ENCODE data around the gene FAP. TPM values are rescaled to one million over a fixed set of nuclear protein-coding genes. Genes with fewer than 3 reads are reported as not detected.

FAP gene
- total and polyA plus RNA-seq, 2 of the 4 experiments (the other 2 are of a cell fraction): 71.0 to 95.0 TPM

DNA sequence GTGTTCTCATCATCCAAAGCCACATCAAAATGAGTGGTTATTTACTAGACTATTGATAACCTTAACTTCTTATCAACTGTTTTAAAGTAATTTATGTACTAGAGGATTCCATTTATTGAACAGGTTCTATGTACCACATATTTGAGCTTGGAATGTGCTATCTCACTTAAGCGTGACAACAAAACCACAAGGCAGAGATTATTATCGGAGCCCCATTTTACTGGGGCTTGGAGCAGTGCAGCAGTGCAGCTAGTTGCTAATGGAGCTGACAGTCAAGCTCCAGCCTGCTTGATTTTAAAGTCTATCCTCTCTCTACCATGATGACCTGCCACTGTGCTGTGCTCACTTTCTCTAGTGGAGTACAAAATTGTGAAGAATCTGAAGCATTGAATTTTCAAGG is 115.8 kb downstream of the FAP start:
- no peak overlapping the region for H3K27ac ChIP-seq (ENCODE audit: insufficient read depth, low read length)
- H3K4me1 ChIP-seq (ENCODE audit: control insufficient read depth, insufficient read depth, low read length): peaks cover 5% of the 10 kb centered on the region; the same call in 1 of the 2 replicates
- intact Hi-C loops (cut with micrococcal nuclease) (loop anchor here (10.0 kb wide), 1 partner anchor 703 kb away; no protein-coding TSS in a partner anchor), in situ Hi-C loops (cut with MboI; ENCODE audit: low sequenced_read_pairs) (loop anchor here (5.0 to 10.0 kb wide), 2 partner anchors 123 to 540 kb away; no protein-coding TSS in a partner anchor), dilution Hi-C loops (cut with HindIII; ENCODE audit: low sequenced_read_pairs, unreplicated experiment) (no loop called here)
- H3K14ac ChIP-seq (replicated peaks; ENCODE audit: low read depth, low read length): no peak overlapping the region
- no TSS peak for BruUV-seq (replicated peaks)
- no peak overlapping the region for H3K56ac ChIP-seq (ENCODE audit: extremely low read depth, insufficient read depth, low read length)
- H3K9me3 ChIP-seq (ENCODE audit: control insufficient read depth, insufficient read depth, low read length): no peaks in the 10 kb centered on the region
- DNase-seq: no peak
- no peak for ATAC-seq (ENCODE audit: low read depth)
- H3K4me3 ChIP-seq (ENCODE audit: insufficient read depth, low read depth, low read length): no peak overlapping the region
- CTCF ChIA-PET: interaction anchor here (1.7 to 3.6 kb wide), 2 partner anchors 174 to 541 kb away, joined by 4 to 21 read pairs; no protein-coding TSS in a partner anchor
- no peak overlapping the region for H2AK5ac ChIP-seq (ENCODE audit: low read depth, low read length)
- H3K4me2 ChIP-seq (ENCODE audit: low read depth, low read length): no peak overlapping the region
- H3K9me1 ChIP-seq (ENCODE audit: insufficient read depth, low read length): no peaks in the 10 kb centered on the region
- H3K23ac ChIP-seq (ENCODE audit: low read depth, low read length): no peak overlapping the region
- H4K5ac ChIP-seq (ENCODE audit: low read depth, low read length): no peak overlapping the region
- H3K4ac ChIP-seq (ENCODE audit: low read depth, low read length): no peak overlapping the region
- POLR2A ChIA-PET (ENCODE audit: unreplicated experiment): no interaction called here
- H3K18ac ChIP-seq (ENCODE audit: low read depth, low read length): no peak overlapping the region
- H3K9ac ChIP-seq (ENCODE audit: low read depth, low read length): no peak overlapping the region
- no peak overlapping the region for H2BK15ac ChIP-seq (ENCODE audit: low read depth, low read length)
- H4K91ac ChIP-seq (ENCODE audit: insufficient read depth, low read depth, low read length): no peak overlapping the region
- no peak overlapping the region for H2BK120ac ChIP-seq (ENCODE audit: low read depth, low read length)
- TF ChIP-seq RCOR1 (IDR thresholded peaks at IDR 0.05; ENCODE audit: insufficient replicate concordance, low read length) (no peak), MAZ (IDR thresholded peaks at IDR 0.05; ENCODE audit: borderline replicate concordance, low read depth, low read length) (no peak), USF2 (IDR thresholded peaks at IDR 0.05; ENCODE audit: low read depth, low read length) (no peak), SMC3 (IDR thresholded peaks at IDR 0.05; ENCODE audit: low read depth, low read length) (no peak), CEBPB (IDR thresholded peaks at IDR 0.05; ENCODE audit: low read depth, low read length) (no peak), RAD21 (IDR thresholded peaks at IDR 0.05; ENCODE audit: low read length) (no peak), RFX5 (IDR thresholded peaks at IDR 0.05; ENCODE audit: low read depth, low read length) (no peak), FOS (IDR thresholded peaks at IDR 0.05; ENCODE audit: low read depth, low read length) (no peak), MXI1 (IDR thresholded peaks at IDR 0.05; ENCODE audit: borderline replicate concordance, low read depth, low read length) (no peak), BHLHE40 (IDR thresholded peaks at IDR 0.05; ENCODE audit: low read depth, low read length) (no peak), POLR2A (IDR thresholded peaks at IDR 0.05; ENCODE audit: low read depth, low read length) (no peak), CHD1 (IDR thresholded peaks at IDR 0.05; ENCODE audit: low read depth, low read length) (no peak), MAFK (IDR thresholded peaks at IDR 0.05; ENCODE audit: low read depth, low read length) (no peak), NFE2L2 (IDR thresholded peaks at IDR 0.05; ENCODE audit: low read depth, low read length) (no peak)
- TF ChIP-seq, protein P1, sequence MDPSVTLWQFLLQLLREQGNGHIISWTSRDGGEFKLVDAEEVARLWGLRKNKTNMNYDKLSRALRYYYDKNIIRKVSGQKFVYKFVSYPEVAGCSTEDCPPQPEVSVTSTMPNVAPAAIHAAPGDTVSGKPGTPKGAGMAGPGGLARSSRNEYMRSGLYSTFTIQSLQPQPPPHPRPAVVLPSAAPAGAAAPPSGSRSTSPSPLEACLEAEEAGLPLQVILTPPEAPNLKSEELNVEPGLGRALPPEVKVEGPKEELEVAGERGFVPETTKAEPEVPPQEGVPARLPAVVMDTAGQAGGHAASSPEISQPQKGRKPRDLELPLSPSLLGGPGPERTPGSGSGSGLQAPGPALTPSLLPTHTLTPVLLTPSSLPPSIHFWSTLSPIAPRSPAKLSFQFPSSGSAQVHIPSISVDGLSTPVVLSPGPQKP (IDR thresholded peaks at IDR 0.05; ENCODE audit: borderline replicate concordance, low read depth, low read length): no peak
- TF ChIP-seq, protein P2, sequence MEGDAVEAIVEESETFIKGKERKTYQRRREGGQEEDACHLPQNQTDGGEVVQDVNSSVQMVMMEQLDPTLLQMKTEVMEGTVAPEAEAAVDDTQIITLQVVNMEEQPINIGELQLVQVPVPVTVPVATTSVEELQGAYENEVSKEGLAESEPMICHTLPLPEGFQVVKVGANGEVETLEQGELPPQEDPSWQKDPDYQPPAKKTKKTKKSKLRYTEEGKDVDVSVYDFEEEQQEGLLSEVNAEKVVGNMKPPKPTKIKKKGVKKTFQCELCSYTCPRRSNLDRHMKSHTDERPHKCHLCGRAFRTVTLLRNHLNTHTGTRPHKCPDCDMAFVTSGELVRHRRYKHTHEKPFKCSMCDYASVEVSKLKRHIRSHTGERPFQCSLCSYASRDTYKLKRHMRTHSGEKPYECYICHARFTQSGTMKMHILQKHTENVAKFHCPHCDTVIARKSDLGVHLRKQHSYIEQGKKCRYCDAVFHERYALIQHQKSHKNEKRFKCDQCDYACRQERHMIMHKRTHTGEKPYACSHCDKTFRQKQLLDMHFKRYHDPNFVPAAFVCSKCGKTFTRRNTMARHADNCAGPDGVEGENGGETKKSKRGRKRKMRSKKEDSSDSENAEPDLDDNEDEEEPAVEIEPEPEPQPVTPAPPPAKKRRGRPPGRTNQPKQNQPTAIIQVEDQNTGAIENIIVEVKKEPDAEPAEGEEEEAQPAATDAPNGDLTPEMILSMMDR (conservative IDR thresholded peaks at IDR 0.05; ENCODE audit: low read depth, low read length): no peak
- H4K20me1 ChIP-seq (ENCODE audit: insufficient read depth, low read length): no peaks in the 10 kb centered on the region
- no peak overlapping the region for H2AK9ac ChIP-seq (replicated peaks; ENCODE audit: low read depth, low read length, poor library complexity)
- peaks cover 2% of the 10 kb centered on the region; the same call in 1 of the 2 replicates for H3K27me3 ChIP-seq (ENCODE audit: control insufficient read depth, insufficient read depth, low read length)
- H2BK20ac ChIP-seq (ENCODE audit: low read depth, low read length): no peak overlapping the region
- no peak overlapping the region for H4K8ac ChIP-seq (ENCODE audit: low read depth in 2 of 2, low read length in 2 of 2)
- H3K36me3 ChIP-seq (ENCODE audit: control insufficient read depth, insufficient read depth, low read length): no peaks in the 10 kb centered on the region
- H2AFZ ChIP-seq (replicated peaks; ENCODE audit: low read length, poor library complexity): no peak overlapping the region
- H2BK5ac ChIP-seq (ENCODE audit: low read depth, low read length, poor library complexity, severe bottlenecking): no peak overlapping the region
- WGBS, 2 experiments (ENCODE audit: extremely low coverage in 2 of 2, insufficient read length in 1 of 2): no CpG with 5 or more reads among the region's 2 CpGs
- H3K79me1 ChIP-seq (ENCODE audit: low read depth in 1 of 2, low read length in 2 of 2): no peaks in the 10 kb centered on the region

Measured in IMR-90 (cell line).